Panc1 (cell line): Measurements from ENCODE around the gene ARHGEF12. TPM values are rescaled to one million over a fixed set of nuclear protein-coding genes. Genes with fewer than 3 reads are reported as not detected.

Source experiments
- ATAC-seq: fragments of 200-7000 bp; cut with Tn5 transposase; 2 replicates; pipeline ENCODE4 v1.9.1; 2020; ENCODE audit warnings: mild to moderate bottlenecking, moderate library complexity
- BruUV-seq: library from RNA; stranded (reverse); fragments of 400-500 nt; replicated peaks from 2 replicates; lab custom pipeline; 2021; lab: Mats Ljungman, UMichigan
- CTCF ChIA-PET: fragments of 300-600 bp; sonication (Branson Sonifier 250); formaldehyde crosslinking; loops from one replicate; lab custom pipeline; 2022; ENCODE audit warnings: antibody characterized with exemption; lab: Charles Lee
- POLR2A ChIA-PET: fragments of 300-600 bp; sonication (Branson Sonifier 250); formaldehyde crosslinking; loops from one replicate; lab custom pipeline; 2022; ENCODE audit warnings: antibody characterized with exemption; lab: Charles Lee
- DNase-seq: peaks from one replicate; pipeline ENCODE4 v3.0.0-alpha.2; 2010; ENCODE audit warnings: low read depth, low spot score
- H3K27ac ChIP-seq: 2 replicates; pipeline ENCODE4 v1.5.1; 2011; ENCODE audit warnings: mild to moderate bottlenecking, low read length, inconsistent platforms
- H3K27me3 ChIP-seq: fragments of 200-500 bp; sonication (Bioruptor generic); 2 replicates; pipeline ENCODE4 v1.6.0; 2014; ENCODE audit warnings: low read length, inconsistent platforms; ENCODE audit not compliant: control insufficient read depth, insufficient read depth
- H3K36me3 ChIP-seq: fragments of 200-500 bp; sonication (Bioruptor generic); 2 replicates; pipeline ENCODE4 v1.5.1; 2014; ENCODE audit warnings: inconsistent platforms, mild to moderate bottlenecking, low read length, moderate library complexity; ENCODE audit not compliant: control insufficient read depth, insufficient read depth
- H3K4me1 ChIP-seq: 2 replicates; pipeline ENCODE4 v1.5.1; 2011; ENCODE audit warnings: inconsistent platforms, mild to moderate bottlenecking, low read length, moderate library complexity; ENCODE audit not compliant: control insufficient read depth, insufficient read depth
- H3K4me3 ChIP-seq, 2 experiments: 2 replicates each; pipeline ENCODE4 v1.5.1; 2011 to 2012; ENCODE audit warnings: low read depth in 2 of 2, low read length in 2 of 2, mild to moderate bottlenecking in 2 of 2, inconsistent platforms in 1 of 2, moderate library complexity in 1 of 2
- H3K9me3 ChIP-seq: fragments of 200-500 bp; sonication (Bioruptor generic); 2 replicates; pipeline ENCODE4 v1.5.1; 2014; ENCODE audit warnings: low read depth, mild to moderate bottlenecking, inconsistent platforms, low read length, moderate library complexity; ENCODE audit not compliant: control insufficient read depth, insufficient read depth
- POLR2AphosphoS5 ChIP-seq: IDR thresholded peaks from 2 replicates; pipeline ENCODE4 v1.6.1; 2012; ENCODE audit warnings: mild to moderate bottlenecking, low read depth, low read length, moderate library complexity
- SIN3A ChIP-seq: IDR thresholded peaks from 2 replicates; pipeline ENCODE4 v1.6.1; 2012; ENCODE audit warnings: low read depth, mild to moderate bottlenecking, low read length, moderate library complexity, borderline replicate concordance; ENCODE audit not compliant: insufficient read depth
- TCF7L2 ChIP-seq: IDR thresholded peaks from 2 replicates; pipeline ENCODE4 v1.6.1; 2011; ENCODE audit warnings: mild to moderate bottlenecking, low read depth, low read length, inconsistent platforms
- in situ Hi-C: cut with HindIII; loops from 2 replicates; pipeline ENCODE4 v1.10.0; 2016; ENCODE audit warnings: low sequenced_read_pairs, low pct_unique_long_range_greater_than_20kb
- intact Hi-C: fragments of 100-400 bp; cut with micrococcal nuclease; formaldehyde crosslinking; loops from one replicate; pipeline ENCODE4 v1.10.0; 2022; ENCODE audit not compliant: unreplicated experiment
- total RNA-seq: library from RNA; stranded (reverse); gene quantifications from one replicate; pipeline ENCODE4 v1.2.1, GENCODE V29; 2021; ENCODE audit not compliant: unreplicated experiment
- TF ChIP-seq, protein P1 (sequence below), 2 experiments: IDR thresholded peaks; 2 replicates each; pipeline ENCODE4 v1.6.1; 2011 to 2012; ENCODE audit warnings: low read depth in 2 of 2, control low read depth in 1 of 2, low read length in 1 of 2, mild to moderate bottlenecking in 1 of 2, moderate library complexity in 1 of 2; ENCODE audit not compliant: insufficient read depth in 1 of 2
- TF ChIP-seq, protein P2 (sequence below): fragments of 450-650 bp; IDR thresholded peaks from 2 replicates; pipeline ENCODE4 v1.5.1; 2017; ENCODE audit warnings: mild to moderate bottlenecking

ARHGEF12 gene
- total RNA-seq, 1 experiment from 2014 or later, result 182 TPM

DNA sequence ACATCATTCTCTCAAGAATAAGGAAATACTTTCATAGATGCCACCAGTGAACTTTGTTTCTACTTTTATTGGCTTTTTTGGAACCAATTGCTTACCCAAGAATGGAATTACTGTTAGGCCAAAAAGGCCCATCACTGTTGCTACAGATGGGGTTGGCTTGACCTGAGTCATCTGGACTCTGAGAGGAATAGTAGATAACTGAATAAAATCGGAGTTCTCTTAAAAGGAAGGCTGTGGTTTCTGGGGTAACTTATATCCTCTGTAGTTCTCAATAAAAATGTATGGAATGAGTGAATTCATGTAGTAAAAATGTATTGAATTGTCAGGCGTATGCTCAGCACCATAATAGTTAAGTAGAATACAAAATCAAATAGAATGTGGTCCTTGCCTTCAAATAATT, 56.6 kb downstream of the ARHGEF12 start:
- BruUV-seq, result no TSS peak
- intact Hi-C loops, result no loop called here

GRCh38 chr11:120394119-120394518, 57.9 kb downstream of the ARHGEF12 start:
- Histone ChIP-seq H3K4me3 (no peak overlapping the region), H3K27ac (no peak overlapping the region), H3K36me3 (no peaks in the 10 kb centered on the region), H3K27me3 (no peaks in the 10 kb centered on the region), H3K9me3 (peaks cover 16% of the 10 kb centered on the region; the same call in 1 of the 2 replicates), H3K4me1 (peaks cover 38% of the 10 kb centered on the region)
- no peak for ATAC-seq
- ChIA-PET POLR2A (no interaction called here), CTCF (no interaction called here)
- TF ChIP-seq, protein P1, sequence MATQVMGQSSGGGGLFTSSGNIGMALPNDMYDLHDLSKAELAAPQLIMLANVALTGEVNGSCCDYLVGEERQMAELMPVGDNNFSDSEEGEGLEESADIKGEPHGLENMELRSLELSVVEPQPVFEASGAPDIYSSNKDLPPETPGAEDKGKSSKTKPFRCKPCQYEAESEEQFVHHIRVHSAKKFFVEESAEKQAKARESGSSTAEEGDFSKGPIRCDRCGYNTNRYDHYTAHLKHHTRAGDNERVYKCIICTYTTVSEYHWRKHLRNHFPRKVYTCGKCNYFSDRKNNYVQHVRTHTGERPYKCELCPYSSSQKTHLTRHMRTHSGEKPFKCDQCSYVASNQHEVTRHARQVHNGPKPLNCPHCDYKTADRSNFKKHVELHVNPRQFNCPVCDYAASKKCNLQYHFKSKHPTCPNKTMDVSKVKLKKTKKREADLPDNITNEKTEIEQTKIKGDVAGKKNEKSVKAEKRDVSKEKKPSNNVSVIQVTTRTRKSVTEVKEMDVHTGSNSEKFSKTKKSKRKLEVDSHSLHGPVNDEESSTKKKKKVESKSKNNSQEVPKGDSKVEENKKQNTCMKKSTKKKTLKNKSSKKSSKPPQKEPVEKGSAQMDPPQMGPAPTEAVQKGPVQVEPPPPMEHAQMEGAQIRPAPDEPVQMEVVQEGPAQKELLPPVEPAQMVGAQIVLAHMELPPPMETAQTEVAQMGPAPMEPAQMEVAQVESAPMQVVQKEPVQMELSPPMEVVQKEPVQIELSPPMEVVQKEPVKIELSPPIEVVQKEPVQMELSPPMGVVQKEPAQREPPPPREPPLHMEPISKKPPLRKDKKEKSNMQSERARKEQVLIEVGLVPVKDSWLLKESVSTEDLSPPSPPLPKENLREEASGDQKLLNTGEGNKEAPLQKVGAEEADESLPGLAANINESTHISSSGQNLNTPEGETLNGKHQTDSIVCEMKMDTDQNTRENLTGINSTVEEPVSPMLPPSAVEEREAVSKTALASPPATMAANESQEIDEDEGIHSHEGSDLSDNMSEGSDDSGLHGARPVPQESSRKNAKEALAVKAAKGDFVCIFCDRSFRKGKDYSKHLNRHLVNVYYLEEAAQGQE (IDR thresholded peaks at IDR 0.05; ENCODE audit: insufficient read depth in 1 of 2, low read depth in 2 of 2, low read length in 1 of 2), result no peak
- TF ChIP-seq POLR2AphosphoS5 (no peak), SIN3A (no peak), TCF7L2 (no peak)
- TF ChIP-seq, protein P2, sequence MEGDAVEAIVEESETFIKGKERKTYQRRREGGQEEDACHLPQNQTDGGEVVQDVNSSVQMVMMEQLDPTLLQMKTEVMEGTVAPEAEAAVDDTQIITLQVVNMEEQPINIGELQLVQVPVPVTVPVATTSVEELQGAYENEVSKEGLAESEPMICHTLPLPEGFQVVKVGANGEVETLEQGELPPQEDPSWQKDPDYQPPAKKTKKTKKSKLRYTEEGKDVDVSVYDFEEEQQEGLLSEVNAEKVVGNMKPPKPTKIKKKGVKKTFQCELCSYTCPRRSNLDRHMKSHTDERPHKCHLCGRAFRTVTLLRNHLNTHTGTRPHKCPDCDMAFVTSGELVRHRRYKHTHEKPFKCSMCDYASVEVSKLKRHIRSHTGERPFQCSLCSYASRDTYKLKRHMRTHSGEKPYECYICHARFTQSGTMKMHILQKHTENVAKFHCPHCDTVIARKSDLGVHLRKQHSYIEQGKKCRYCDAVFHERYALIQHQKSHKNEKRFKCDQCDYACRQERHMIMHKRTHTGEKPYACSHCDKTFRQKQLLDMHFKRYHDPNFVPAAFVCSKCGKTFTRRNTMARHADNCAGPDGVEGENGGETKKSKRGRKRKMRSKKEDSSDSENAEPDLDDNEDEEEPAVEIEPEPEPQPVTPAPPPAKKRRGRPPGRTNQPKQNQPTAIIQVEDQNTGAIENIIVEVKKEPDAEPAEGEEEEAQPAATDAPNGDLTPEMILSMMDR, result no peak
- in situ Hi-C loops, result no loop called here
- intact Hi-C loops, result no loop called here
- no peak for DNase-seq
- no TSS peak for BruUV-seq

More for the DNA sequence above, 56.6 kb downstream of the ARHGEF12 start:
- H3K9me3 ChIP-seq, result peaks cover 16% of the 10 kb centered on the region; the same call in 1 of the 2 replicates
- peaks cover 32% of the 10 kb centered on the region for H3K4me1 ChIP-seq
- H3K27me3 ChIP-seq, result no peaks in the 10 kb centered on the region
- ATAC-seq (no peak), DNase-seq (no peak)
- H3K4me3 ChIP-seq, result no peak overlapping the region
- in situ Hi-C loops, result no loop called here
- TF ChIP-seq, protein P2, result no peak
- TF ChIP-seq, protein P1 (IDR thresholded peaks at IDR 0.05; ENCODE audit: insufficient read depth in 1 of 2, low read depth in 2 of 2, low read length in 1 of 2), result no peak
- TF ChIP-seq SIN3A (no peak), POLR2AphosphoS5 (no peak), TCF7L2 (no peak)
- H3K27ac ChIP-seq, result no peak overlapping the region
- POLR2A ChIA-PET, result no interaction called here
- CTCF ChIA-PET, result no interaction called here
- no peaks in the 10 kb centered on the region for H3K36me3 ChIP-seq
